Natural killer cell (primary cell): ENCODE data around the gene TMEM107. TPM values are rescaled to one million over a fixed set of nuclear protein-coding genes. Genes with fewer than 3 reads are reported as not detected.

ENCODE experiments used
- ATAC-seq, 3 donors: fragments of 150-1000 bp in 2 of 3; fragments of 200-7000 bp in 1 of 3; cut with Tn5 transposase; 1 replicate in 1 of 3; 2 replicates in 2 of 3; pipeline ENCODE4 v1.10.0; 2021; ENCODE audit warnings: mild to moderate bottlenecking in 2 of 3, moderate library complexity in 2 of 3
- DNase-seq, 2 donors: peaks; one replicate each; pipeline versions ENCODE4 v3.0.0 to v3.0.0-alpha.2; 2013 to 2021; ENCODE audit warnings: mixed read lengths in 1 of 2
- H3K27ac ChIP-seq: one replicate; pipeline ENCODE4 v1.5.1; 2013; ENCODE audit warnings: mild to moderate bottlenecking, low read length
- H3K27me3 ChIP-seq: one replicate; pipeline ENCODE4 v1.6.1; 2013; ENCODE audit warnings: low read length; ENCODE audit not compliant: control insufficient read depth, insufficient read depth
- H3K36me3 ChIP-seq: one replicate; pipeline ENCODE4 v1.6.1; 2013; ENCODE audit warnings: low read length; ENCODE audit not compliant: control insufficient read depth, insufficient read depth
- H3K4me1 ChIP-seq: one replicate; pipeline ENCODE4 v1.6.1; 2013; ENCODE audit warnings: low read length; ENCODE audit not compliant: control insufficient read depth, insufficient read depth
- H3K4me3 ChIP-seq: one replicate; pipeline ENCODE4 v1.5.1; 2013; ENCODE audit warnings: low read length
- H3K9me3 ChIP-seq: one replicate; pipeline ENCODE4 v1.6.1; 2013; ENCODE audit warnings: low read length; ENCODE audit not compliant: control insufficient read depth, insufficient read depth
- H3K27ac Mint-ChIP-seq, 2 donors: one replicate each; pipeline ENCODE4 v1.8.0; 2022; ENCODE audit warnings: mild to moderate bottlenecking in 2 of 2, mixed read lengths in 2 of 2, moderate library complexity in 1 of 2
- H3K27me3 Mint-ChIP-seq, 2 donors: one replicate each; pipeline ENCODE4 v1.8.0; 2022; ENCODE audit warnings: low read depth in 2 of 2, mixed read lengths in 2 of 2
- H3K36me3 Mint-ChIP-seq: one replicate; pipeline ENCODE4 v1.8.0; 2022; ENCODE audit warnings: mixed read lengths
- H3K4me1 Mint-ChIP-seq, 2 donors: one replicate each; pipeline ENCODE4 v1.8.0; 2022; ENCODE audit warnings: mixed read lengths in 2 of 2
- H3K4me3 Mint-ChIP-seq: one replicate; pipeline ENCODE4 v1.8.0; 2022; ENCODE audit warnings: mild to moderate bottlenecking, moderate library complexity, mixed read lengths
- H3K9me3 Mint-ChIP-seq, 2 donors: one replicate each; pipeline ENCODE4 v1.8.0; 2022; ENCODE audit warnings: mixed read lengths in 2 of 2
- CTCF ChIP-seq: fragments of 200-600 bp; IDR thresholded peaks from one replicate; pipeline ENCODE4 v1.8.0; 2022; ENCODE audit warnings: antibody characterized with exemption
- WGBS: methylation state at CpG from one replicate; pipeline ENCODE4 v1.1.7; 2013; ENCODE audit warnings: missing lambda C conversion rate; ENCODE audit not compliant: insufficient coverage; 5-methylcytosine and 5-hydroxymethylcytosine counted together
- intact Hi-C: fragments of 100-400 bp; cut with micrococcal nuclease; formaldehyde crosslinking; loops from one replicate; pipeline ENCODE4 v1.14.2; 2022
- total RNA-seq, 4 donors: library from RNA; stranded (reverse); fragments of 120-200 nt in 1 of 4; gene quantifications; one replicate each; pipeline versions ENCODE4 v1.2.3 to v1.2.4, GENCODE V29; 2013 to 2022

Gene TMEM107
- total RNA-seq, 3 donors from 2014 or later (not counting 1 experiment from before 2014, with no cell fraction given): 48.9 to 101 (median 96.1) TPM

DNA sequence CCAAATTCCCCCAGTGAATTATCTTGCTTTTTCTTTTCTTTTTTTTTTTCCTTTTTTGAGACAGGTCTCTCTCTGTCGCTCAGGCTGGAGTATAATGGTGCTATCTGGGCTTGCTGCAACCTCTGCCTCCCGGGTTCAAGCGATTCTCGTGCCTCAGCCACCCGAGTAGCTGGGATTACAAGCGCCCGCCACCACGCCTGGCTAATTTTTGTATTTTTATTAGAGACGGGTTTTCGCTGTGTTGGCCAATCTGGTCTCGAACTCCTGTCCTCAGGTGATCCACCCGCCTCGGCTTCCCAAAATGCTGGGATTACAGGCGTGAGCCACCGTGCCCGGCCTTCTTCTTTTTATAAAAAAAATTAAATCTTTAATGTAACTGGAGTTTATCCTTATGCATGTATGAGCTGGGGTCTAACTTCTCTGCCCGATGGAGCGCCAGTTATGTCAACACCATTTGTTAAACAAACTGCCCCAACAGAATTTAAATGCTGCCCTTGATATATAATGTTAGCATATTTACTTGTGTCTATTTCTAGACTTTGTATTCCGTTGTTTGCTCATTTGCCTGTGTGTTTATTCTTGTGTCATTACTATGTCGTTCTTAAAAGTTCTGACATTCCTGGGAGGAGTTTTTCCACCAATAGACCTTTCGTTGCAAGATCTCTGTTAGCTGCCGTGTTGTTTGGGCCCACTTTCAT lies 34.7 kb upstream of the TMEM107 start:
- intact Hi-C loops: loop anchor here (5.0 kb wide), 1 partner anchor 36 kb away; the partner anchor contains the start of genes CTC1 and PFAS
- peak overlapping the region; percentile 63 for H3K4me3 ChIP-seq
- 21% methylated on average over 17 of the region's 22 CpGs for WGBS
- ATAC-seq (peak in 1 of 3 donors; percentile 23), DNase-seq (no peak)
- H3K9me3 ChIP-seq: no peaks in the 10 kb centered on the region
- Mint-ChIP-seq H3K4me3 (peak overlapping the region; percentile 98), H3K36me3 (no peaks in the 10 kb centered on the region), H3K9me3 (no peaks in the 10 kb centered on the region), H3K4me1 (peaks cover 20 to 24% of the 10 kb centered on the region in 2 donors), H3K27me3 (no peaks in the 10 kb centered on the region), H3K27ac (peak overlapping the region; percentile 85 to 86)
- H3K27me3 ChIP-seq: no peaks in the 10 kb centered on the region
- no peak for TF ChIP-seq CTCF
- peaks cover 16% of the 10 kb centered on the region for H3K4me1 ChIP-seq
- peak overlapping the region; percentile 56 for H3K27ac ChIP-seq
- no peaks in the 10 kb centered on the region for H3K36me3 ChIP-seq

GRCh38 chr17:8209907-8210760 lies 34.0 kb upstream of the TMEM107 start, which contains the start of gene AURKB:
TSS of gene AURKB (minus strand) at chr17:8210575. CDS start at chr17:8210224, 351 bp downstream.
- H3K4me3 ChIP-seq: peak within 1 kb of the TSS; percentile 63
- Mint-ChIP-seq H3K4me3 (peak within 1 kb of the TSS; percentile 98), H3K4me1 (peaks cover 20 to 24% of the 10 kb centered on the region in 2 donors), H3K9me3 (no peaks in the 10 kb centered on the region), H3K36me3 (no peaks in the 10 kb centered on the region), H3K27ac (peak within 1 kb of the TSS; percentile 85 to 86), H3K27me3 (no peaks in the 10 kb centered on the region)
- peaks cover 16% of the 10 kb centered on the region for H3K4me1 ChIP-seq
- H3K27me3 ChIP-seq: no peaks in the 10 kb centered on the region
- H3K36me3 ChIP-seq: no peaks in the 10 kb centered on the region
- intact Hi-C loops: loop anchor here (5.0 kb wide), 1 partner anchor 37 kb away; the partner anchor contains the start of genes CTC1 and PFAS
- no peak for TF ChIP-seq CTCF
- under 1% methylated on average over 46 of the region's 46 CpGs for WGBS
- H3K27ac ChIP-seq: peak within 1 kb of the TSS; percentile 56
- peak; percentile 91 to 97 for DNase-seq
- H3K9me3 ChIP-seq: no peaks in the 10 kb centered on the region
- ATAC-seq: peak; percentile 97 to 100 (median 99)

DNA sequence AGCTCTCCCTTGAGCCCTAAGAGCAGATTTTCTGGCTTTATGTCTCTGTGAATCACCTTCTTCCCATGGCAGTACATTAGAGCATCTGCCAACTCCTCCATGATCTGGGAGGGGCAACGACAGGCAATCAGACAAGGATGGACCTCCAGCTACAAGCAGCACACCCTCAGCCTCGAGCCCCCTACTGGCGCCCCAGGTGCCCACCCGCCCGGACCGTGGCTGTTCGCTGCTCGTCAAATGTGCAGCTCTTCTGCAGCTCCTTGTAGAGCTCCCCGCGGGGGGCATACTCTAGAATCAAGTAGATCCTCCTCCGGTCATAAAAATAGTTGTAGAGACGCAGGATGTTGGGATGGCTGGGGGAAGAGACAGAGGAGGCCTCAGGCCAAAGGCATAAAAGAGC lies 30.4 kb upstream of the TMEM107 start:
- Histone ChIP-seq H3K4me1 (peaks cover 16% of the 10 kb centered on the region), H3K27me3 (no peaks in the 10 kb centered on the region), H3K4me3 (no peak overlapping the region), H3K27ac (no peak overlapping the region), H3K9me3 (no peaks in the 10 kb centered on the region), H3K36me3 (no peaks in the 10 kb centered on the region)
- Mint-ChIP-seq H3K27me3 (no peaks in the 10 kb centered on the region), H3K9me3 (no peaks in the 10 kb centered on the region), H3K4me3 (no peak overlapping the region), H3K27ac (no peak overlapping the region), H3K4me1 (peaks cover 19 to 23% of the 10 kb centered on the region in 2 donors), H3K36me3 (no peaks in the 10 kb centered on the region)
- 94% methylated on average over 12 of the region's 12 CpGs for WGBS
- intact Hi-C loops: no loop called here
- DNase-seq (no peak), ATAC-seq (no peak)
- no peak for TF ChIP-seq CTCF
